GM13977 (cell line): ENCODE results near the gene FSIP1.

Experiments
- DNase-seq: peaks from one replicate; pipeline ENCODE4 v3.0.0; 2012; ENCODE audit warnings: low spot score
- CTCF ChIP-seq: IDR thresholded peaks from 2 replicates; pipeline ENCODE4 v1.5.1; 2012; ENCODE audit warnings: mild to moderate bottlenecking, control low read depth; ENCODE audit not compliant: insufficient read depth; ENCODE audit errors: extremely low read depth, missing control alignments
- in situ Hi-C: fragments of 300-500 bp; cut with MboI; formaldehyde crosslinking; loops from one replicate; pipeline ENCODE4 v1.12.0; 2022; ENCODE audit warnings: low sequenced_read_pairs, low pct_unique_long_range_greater_than_20kb, mixed read lengths, inconsistent platforms; ENCODE audit not compliant: unreplicated experiment

FSIP1 gene

GRCh38 chr15:39551476-39551875, 231.2 kb downstream of the FSIP1 start:
- in situ Hi-C loops, result no loop called here

More at GRCh38 chr15:39551476-39551875, 231.2 kb downstream of the FSIP1 start:
- no peak for TF ChIP-seq CTCF
- no peak for DNase-seq
